ENCODE measurements around the gene TMEM63B. TPM values are rescaled to one million over a fixed set of nuclear protein-coding genes. Genes with fewer than 3 reads are reported as not detected.
A peak's percentile ranks its signal among the peaks of the same experiment; 100 is the strongest.

Gene TMEM63B
- total RNA-seq, 1 donor from 2014 or later = 33.4 TPM

DNA sequence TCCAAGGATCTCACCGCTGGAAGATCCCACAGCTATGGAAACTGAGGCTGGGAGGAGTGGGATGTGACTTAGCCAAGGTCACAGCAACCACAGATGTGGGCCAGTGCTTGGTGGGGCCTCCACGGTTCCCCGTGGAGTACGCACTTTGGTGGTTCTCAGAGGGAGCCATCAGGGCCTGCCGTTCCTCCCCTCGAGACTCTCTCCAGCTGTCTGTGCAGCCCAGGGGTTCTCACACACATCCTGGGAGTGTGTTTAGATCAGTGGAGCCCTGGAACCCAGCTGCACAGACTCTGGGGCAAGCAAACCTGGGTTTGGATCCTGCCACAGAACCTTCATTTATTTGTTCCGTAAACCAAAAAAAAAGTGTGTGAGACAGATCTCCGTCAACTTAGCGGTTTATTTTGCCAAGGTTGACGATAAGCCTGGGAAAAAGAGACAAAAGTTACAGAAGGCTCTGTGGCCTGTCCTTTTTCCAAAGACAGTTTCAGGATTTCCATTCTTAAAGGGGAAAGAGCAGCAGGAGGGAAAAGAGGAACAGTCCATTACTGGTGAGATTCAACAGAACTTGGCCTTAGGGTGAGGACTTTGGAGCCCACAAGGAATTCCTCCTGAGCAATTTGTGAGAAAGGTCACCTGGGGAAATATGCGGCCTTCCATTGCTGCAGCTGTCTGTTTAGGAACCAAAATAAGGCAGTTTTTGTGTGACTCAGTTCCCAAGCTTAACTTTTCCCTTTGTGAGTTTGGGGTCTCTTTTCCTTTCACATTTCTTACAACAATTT, 75.8 kb downstream of the TMEM63B start:
- no peak for TF ChIP-seq CTCF (IDR thresholded peaks at IDR 0.05; ENCODE audit: unreplicated experiment)
- Mint-ChIP-seq H3K36me3 (ENCODE audit: low read depth, unreplicated experiment) (no peaks in the 10 kb centered on the region), H3K4me3 (ENCODE audit: unreplicated experiment) (peak overlapping the region; percentile 10), H3K4me1 (ENCODE audit: unreplicated experiment) (peaks cover 59% of the 10 kb centered on the region), H3K27ac (ENCODE audit: unreplicated experiment) (peak overlapping the region; percentile 100), H3K27me3 (ENCODE audit: unreplicated experiment) (peaks cover 3% of the 10 kb centered on the region), H3K9me3 (ENCODE audit: unreplicated experiment) (no peaks in the 10 kb centered on the region)
- DNase-seq (ENCODE audit: low spot score) = no peak

- Mint-ChIP-seq H3K4me3 (ENCODE audit: unreplicated experiment) (no peak overlapping the region), H3K9me3 (ENCODE audit: unreplicated experiment) (no peaks in the 10 kb centered on the region), H3K27ac (ENCODE audit: unreplicated experiment) (peak overlapping the region; percentile 74), H3K4me1 (ENCODE audit: unreplicated experiment) (peaks cover 65% of the 10 kb centered on the region), H3K36me3 (ENCODE audit: low read depth, unreplicated experiment) (no peaks in the 10 kb centered on the region), H3K27me3 (ENCODE audit: unreplicated experiment) (peaks cover 5% of the 10 kb centered on the region)
- no peak for DNase-seq (ENCODE audit: low spot score)
- no peak for TF ChIP-seq CTCF (IDR thresholded peaks at IDR 0.05; ENCODE audit: unreplicated experiment)
Measured at GRCh38 chr6:44203955-44204354, 76.6 kb downstream of the TMEM63B start.

Other genes starting within 250 kb of the TMEM63B start
- gene MRPL14, start 102 bp upstream of the TMEM63B start, total RNA-seq (ENCODE audit: unreplicated experiment) = 30.3 TPM
- 2.3 TPM for gene CAPN11, start 31.3 kb downstream of the TMEM63B start, total RNA-seq (ENCODE audit: unreplicated experiment)
- 11.2 TPM for gene MYMX, start 89.4 kb downstream of the TMEM63B start, total RNA-seq (ENCODE audit: unreplicated experiment)
- gene SLC29A1, start 96.0 kb downstream of the TMEM63B start, total RNA-seq (ENCODE audit: unreplicated experiment) = 142 TPM
- gene HSP90AB1, start 119.5 kb downstream of the TMEM63B start, total RNA-seq (ENCODE audit: unreplicated experiment) = 962 TPM
- gene SLC35B2, start 130.0 kb downstream of the TMEM63B start, total RNA-seq (ENCODE audit: unreplicated experiment) = 31.8 TPM
- 16.7 TPM for gene NFKBIE, start 138.0 kb downstream of the TMEM63B start, total RNA-seq (ENCODE audit: unreplicated experiment)
- 0.28 TPM for gene TMEM151B, start 142.9 kb downstream of the TMEM63B start, total RNA-seq (ENCODE audit: unreplicated experiment)
- gene AARS2, start 185.8 kb downstream of the TMEM63B start, total RNA-seq (ENCODE audit: unreplicated experiment) = 16.0 TPM
- not detected for gene SPATS1, start 215.1 kb downstream of the TMEM63B start, total RNA-seq (ENCODE audit: unreplicated experiment)